Right lung (tissue), 10 donors: ENCODE measurements around the gene SF1. TPM values are rescaled to one million over a fixed set of nuclear protein-coding genes. Genes with fewer than 3 reads are reported as not detected.
"Not testable (repeated sequence)": the region's sequence is repeated elsewhere in the genome, so short reads cannot be mapped to it uniquely, and the experiment has no call there.

Source experiments
- DNase-seq, 2 donors: peaks; one replicate each; pipeline ENCODE4 v3.0.0-alpha.2; 2013
- long read RNA-seq, 8 donors: transcript quantifications; one replicate each; lab custom pipeline, GENCODE V29; 2026
- polyA plus RNA-seq, 5 donors: library from polyadenylated mRNA; unstranded; fragments of 120-200 nt; gene quantifications; one replicate each; pipeline versions ENCODE4 v1.2.1 to v1.2.3, GENCODE V29; 2013; ENCODE audit warnings: inconsistent platforms in 1 of 5, low replicate concordance in 1 of 5; ENCODE audit not compliant: insufficient read length in 5 of 5, insufficient read depth in 1 of 5

The SF1 gene
- 100 to 1,000 TPM; 394 to 497 (median 409) TPM for polyA plus RNA-seq
- long read RNA-seq, donor 1, transcript SF1-214 (3 exons, 802 nt): minor isoform, 5 of 190 reads
- long read RNA-seq, donor 1, transcript SF1-218 (4 exons, 584 nt): minor isoform, 6 of 190 reads
- long read RNA-seq, donor 1, transcript SF1-212 (2 exons, 983 nt): major isoform, 28 of 190 reads
- long read RNA-seq, donor 1, partial matches to known transcripts: 140 of 190 reads
- long read RNA-seq, donor 1, other reads (novel, unspliced or antisense): 0 of 190 reads
- long read RNA-seq, donor 2, transcript SF1-204 (13 exons, 3,470 nt): major isoform, 5 of 13 reads
- long read RNA-seq, donor 2, partial matches to known transcripts: 0 of 13 reads
- long read RNA-seq, donor 2, other reads (novel, unspliced or antisense): 0 of 13 reads
- long read RNA-seq, donor 3, transcript SF1-212 (2 exons, 983 nt): major isoform, 16 of 75 reads
- long read RNA-seq, donor 3, partial matches to known transcripts: 46 of 75 reads
- long read RNA-seq, donor 3, other reads (novel, unspliced or antisense): 0 of 75 reads
- long read RNA-seq, donor 4, transcript SF1-212 (2 exons, 983 nt): major isoform, 22 of 90 reads
- long read RNA-seq, donor 4, partial matches to known transcripts: 53 of 90 reads
- long read RNA-seq, donor 4, other reads (novel, unspliced or antisense): 0 of 90 reads
- long read RNA-seq, donor 5, transcript SF1-212 (2 exons, 983 nt): major isoform, 18 of 118 reads
- long read RNA-seq, donor 5, partial matches to known transcripts: 84 of 118 reads
- long read RNA-seq, donor 5, other reads (novel, unspliced or antisense): 0 of 118 reads
- long read RNA-seq, donor 6, transcript SF1-212 (2 exons, 983 nt): major isoform, 24 of 157 reads
- long read RNA-seq, donor 6, transcript SF1-201 (13 exons, 2,850 nt): minor isoform, 8 of 157 reads
- long read RNA-seq, donor 6, partial matches to known transcripts: 108 of 157 reads
- long read RNA-seq, donor 6, other reads (novel, unspliced or antisense): 0 of 157 reads
- long read RNA-seq, donor 7, transcript SF1-212 (2 exons, 983 nt): major isoform, 10 of 55 reads
- long read RNA-seq, donor 7, transcript SF1-201 (13 exons, 2,850 nt): minor isoform, 6 of 55 reads
- long read RNA-seq, donor 7, transcript SF1-204 (13 exons, 3,470 nt): minor isoform, 7 of 55 reads
- long read RNA-seq, donor 7, partial matches to known transcripts: 23 of 55 reads
- long read RNA-seq, donor 7, other reads (novel, unspliced or antisense): 0 of 55 reads
- long read RNA-seq, donor 8, transcript SF1-212 (2 exons, 983 nt): major isoform, 5 of 27 reads
- long read RNA-seq, donor 8, partial matches to known transcripts: 21 of 27 reads
- long read RNA-seq, donor 8, other reads (novel, unspliced or antisense): 0 of 27 reads

GRCh38 chr11:64778473-64779298 is at the start of gene SF1:
TSS of gene SF1 (minus strand) at chr11:64778542. CDS start at chr11:64778392, 150 bp downstream.
- peak; percentile 100 for DNase-seq

- no peak for DNase-seq
Measured at GRCh38 chr11:64827451-64827839, 49.1 kb upstream of the SF1 start.

GRCh38 chr11:64826578-64827450 is 48.5 kb upstream of the SF1 start:
- no peak for DNase-seq

GRCh38 chr11:64826062-64826461 is 47.7 kb upstream of the SF1 start:
- no peak for DNase-seq

GRCh38 chr11:64823568-64824119 is 45.3 kb upstream of the SF1 start:
- DNase-seq: no peak

GRCh38 chr11:64817476-64817875 is 39.1 kb upstream of the SF1 start:
- DNase-seq: no peak

- DNase-seq: not testable (repeated sequence)
Measured at GRCh38 chr11:64815433-64815832, 37.1 kb upstream of the SF1 start.

- no peak for DNase-seq
Measured at GRCh38 chr11:64814712-64815187, 36.4 kb upstream of the SF1 start.

GRCh38 chr11:64813826-64814225 is 35.5 kb upstream of the SF1 start:
- DNase-seq: no peak

GRCh38 chr11:64810891-64811272 is 32.5 kb upstream of the SF1 start:
- DNase-seq: no peak

- DNase-seq: peak; percentile 92 to 93
Measured at GRCh38 chr11:64810271-64810890, 32.0 kb upstream of the SF1 start, which contains the start of gene MEN1. TSS of gene MEN1 (minus strand) at chr11:64810551. CDS start at chr11:64810109, 442 bp downstream.

- DNase-seq: no peak
Measured at GRCh38 chr11:64809781-64810241, 31.5 kb upstream of the SF1 start.

- DNase-seq: no peak
Measured at GRCh38 chr11:64805481-64805880, 27.1 kb upstream of the SF1 start.

- no peak for DNase-seq
Measured at GRCh38 chr11:64804346-64805210, 26.2 kb upstream of the SF1 start.

- DNase-seq: no peak
Measured at GRCh38 chr11:64803846-64804345, 25.6 kb upstream of the SF1 start.

GRCh38 chr11:64803158-64803845 is 25.0 kb upstream of the SF1 start, which contains the start of gene MAP4K2:
TSS of gene MAP4K2 (minus strand) at chr11:64803214. CDS start at chr11:64803149, 65 bp downstream.
- peak; percentile 84 to 89 for DNase-seq
